K562 (cell line): ENCODE measurements around the gene PITHD1. TPM values are rescaled to one million over a fixed set of nuclear protein-coding genes. Genes with fewer than 3 reads are reported as not detected.
A peak's percentile ranks its signal among the peaks of the same experiment; 100 is the strongest.

Experiments used
- ETS1 ChIP-seq: conservative IDR thresholded peaks from 2 replicates; pipeline ENCODE4 v1.6.1; 2011; ENCODE audit warnings: low read depth, mild to moderate bottlenecking, low read length; ENCODE audit not compliant: control insufficient read depth
- MAZ ChIP-seq, 2 experiments: fragments of 450-650 bp in 1 of 2; sonication (generic) in 1 of 2; formaldehyde crosslinking; IDR thresholded peaks in 1 of 2; conservative IDR thresholded peaks in 1 of 2; 2 replicates each; pipeline versions ENCODE4 v1.4.0 to v1.5.0; 2020; ENCODE audit warnings: mild to moderate bottlenecking in 1 of 2, missing genetic modification reagents in 1 of 2
- MYC ChIP-seq, 2 experiments: fragments of 250-450 bp in 1 of 2; sonication (Bioruptor Pico) in 1 of 2; IDR thresholded peaks; 2 replicates each; pipeline versions ENCODE4 v1.5.1 to v1.6.1; 2012 to 2021; ENCODE audit warnings: low read depth in 2 of 2, borderline replicate concordance in 1 of 2, improper control_type of control experiment in 1 of 2, low read length in 1 of 2, mild to moderate bottlenecking in 1 of 2, moderate library complexity in 1 of 2
- PRDM10 ChIP-seq: fragments of 450-650 bp; IDR thresholded peaks from 2 replicates; pipeline ENCODE4 v1.6.1; 2018; ENCODE audit not compliant: partially characterized antibody
- RBM22 ChIP-seq: fragments of 200-400 bp; formaldehyde crosslinking; IDR thresholded peaks from 2 replicates; pipeline ENCODE4 v1.6.1; 2018; ENCODE audit warnings: low read length, low read depth; ENCODE audit not compliant: poor library complexity, severe bottlenecking
- polyA plus RNA-seq, 8 experiments: library from polyadenylated mRNA; depleted of rRNA in 4 of 8; stranded (reverse) in 5 of 8; unstranded in 3 of 8; fragments of >200 nt; fragmentation: Nextera tagmentation in 2 of 8; fragmentation: Illumina TruSeq in 1 of 8; extraction: Ambion mirVana in 2 of 8; extraction: Trizol in 1 of 8; gene quantifications; 2 replicates each; pipeline versions ENCODE4 v1.2.1 to v1.2.3, GENCODE V29; 2011 to 2014; ENCODE audit warnings: inconsistent platforms in 1 of 8, missing spikeins in 1 of 8
- total RNA-seq, 7 experiments: library from RNA; depleted of rRNA in 6 of 7; stranded (reverse); fragments of >200 nt in 6 of 7; fragmentation: Illumina TruSeq in 2 of 7; extraction: Trizol in 2 of 7; gene quantifications; 2 replicates each; pipeline versions ENCODE4 v1.2.1 to v1.2.3, GENCODE V29; 2011 to 2021; ENCODE audit warnings: low replicate concordance in 1 of 7

PITHD1 gene
- total and polyA plus RNA-seq, 9 of the 15 experiments (the other 6 are each of a cell fraction or from before 2014, with no cell fraction given), result 46.5 to 175 (median 149) TPM

- TF ChIP-seq PRDM10 (peak; percentile 45), MYC (IDR thresholded peaks at IDR 0.05; ENCODE audit: low read depth, low read length) (0 out of 2 replicates have a peak, but pooled peaks have one; percentile 20), MYC (CRISPR knock-in tag; IDR thresholded peaks at IDR 0.05; ENCODE audit: borderline replicate concordance, low read depth) (no peak), ETS1 (0 out of 2 replicates have a peak, but pooled peaks have one; percentile 31), MAZ (CRISPR knock-in tag; conservative IDR thresholded peaks at IDR 0.05 in 1 of 2, IDR thresholded peaks at IDR 0.05 in 1 of 2) (peak in 1 of 2 experiments; percentile 33; a peak in 1 of 4 replicates), RBM22 (peak; percentile 58)
These were observed 13.4 kb downstream of the PITHD1 start (continued) for GRCh38 chr1:23791516-23792047.
